ENCODE results near the gene EXOC6. TPM values are rescaled to one million over a fixed set of nuclear protein-coding genes. Genes with fewer than 3 reads are reported as not detected.

Gene EXOC6
- total RNA-seq, 3 donors from 2014 or later = 7.0 to 26.1 (median 16.1) TPM

- Histone ChIP-seq H3K4me3 (peak overlapping the region in 2 of 3 donors; percentile 13 to 31), H3K4me1 (peaks cover 5 to 11% of the 10 kb centered on the region in 2 donors), H3K9me3 (no peaks in the 10 kb centered on the region), H3K27me3 (peaks cover 0 to 84% of the 10 kb centered on the region in 2 donors), H3K36me3 (no peaks in the 10 kb centered on the region), H3K27ac (no peak overlapping the region)
- TF ChIP-seq CTCF (IDR thresholded peaks at IDR 0.05) = no peak
- no peak for TF ChIP-seq POLR2AphosphoS5 (IDR thresholded peaks at IDR 0.05)
- no peak for TF ChIP-seq POLR2A (IDR thresholded peaks at IDR 0.05)
- no peak for DNase-seq (ENCODE audit: low spot score in 2 of 2)
- intact Hi-C loops (cut with DNase I; ENCODE audit: low total_unique reads) = no loop called here
Observed at GRCh38 chr10:93068411-93069244, 220.3 kb downstream of the EXOC6 start.

- Histone ChIP-seq H3K27ac (no peak overlapping the region), H3K4me1 (peaks cover 6 to 12% of the 10 kb centered on the region in 2 donors)
Observed at GRCh38 chr10:93069245-93069561, 220.9 kb downstream of the EXOC6 start.

GRCh38 chr10:93070378-93071176 is 222.3 kb downstream of the EXOC6 start:
- Histone ChIP-seq H3K27me3 (peaks cover 0 to 86% of the 10 kb centered on the region in 2 donors), H3K4me1 (peaks cover 6 to 12% of the 10 kb centered on the region in 2 donors), H3K36me3 (no peaks in the 10 kb centered on the region), H3K9me3 (no peaks in the 10 kb centered on the region), H3K4me3 (no peak overlapping the region), H3K27ac (no peak overlapping the region)
- intact Hi-C loops (cut with DNase I; ENCODE audit: low total_unique reads) = no loop called here
- TF ChIP-seq CTCF (IDR thresholded peaks at IDR 0.05) = no peak
- no peak for TF ChIP-seq POLR2A (IDR thresholded peaks at IDR 0.05)
- TF ChIP-seq POLR2AphosphoS5 (IDR thresholded peaks at IDR 0.05) = no peak
- peak in 1 of 2 donors; percentile 7 for DNase-seq (ENCODE audit: low spot score in 2 of 2)

More at GRCh38 chr10:93069245-93069561, 220.9 kb downstream of the EXOC6 start:
- DNase-seq (ENCODE audit: low spot score in 2 of 2) = no peak
- TF ChIP-seq POLR2AphosphoS5 (IDR thresholded peaks at IDR 0.05) (no peak), CTCF (IDR thresholded peaks at IDR 0.05) (no peak), POLR2A (IDR thresholded peaks at IDR 0.05) (no peak)
- Histone ChIP-seq H3K4me3 (no peak overlapping the region), H3K27me3 (peaks cover 0 to 86% of the 10 kb centered on the region in 2 donors), H3K36me3 (no peaks in the 10 kb centered on the region), H3K9me3 (no peaks in the 10 kb centered on the region)
- intact Hi-C loops (cut with DNase I; ENCODE audit: low total_unique reads) = no loop called here

GRCh38 chr10:93071177-93071472 is 222.8 kb downstream of the EXOC6 start:
- Histone ChIP-seq H3K4me3 (no peak overlapping the region), H3K4me1 (peaks cover 6 to 12% of the 10 kb centered on the region in 2 donors), H3K9me3 (no peaks in the 10 kb centered on the region), H3K36me3 (no peaks in the 10 kb centered on the region), H3K27ac (no peak overlapping the region), H3K27me3 (peaks cover 0 to 82% of the 10 kb centered on the region in 2 donors)
- DNase-seq (ENCODE audit: low spot score in 2 of 2) = peak in 1 of 2 donors; percentile 9
- intact Hi-C loops (cut with DNase I; ENCODE audit: low total_unique reads) = no loop called here
- TF ChIP-seq POLR2AphosphoS5 (IDR thresholded peaks at IDR 0.05) (no peak), POLR2A (IDR thresholded peaks at IDR 0.05) (no peak), CTCF (IDR thresholded peaks at IDR 0.05) (no peak)

Measured in breast epithelium (tissue), 4 donors.